Aorta (tissue), 5 donors: ENCODE data around the gene ABHD6. TPM values are rescaled to one million over a fixed set of nuclear protein-coding genes. Genes with fewer than 3 reads are reported as not detected.
"Not testable (repeated sequence)": the region's sequence is repeated elsewhere in the genome, so short reads cannot be mapped to it uniquely, and the experiment has no call there.

Experiments
- ATAC-seq: fragments of 200-7000 bp; cut with Tn5 transposase; one replicate; pipeline ENCODE4 v1.9.1; 2022; ENCODE audit warnings: moderate library complexity; ENCODE audit not compliant: low FRiP score
- DNase-seq, 2 donors: peaks; one replicate each; pipeline ENCODE4 v3.0.0-alpha.2; 2020
- H3K27ac ChIP-seq, 2 donors: one replicate each; pipeline ENCODE4 v1.5.1; 2013; ENCODE audit warnings: low read length in 2 of 2, mild to moderate bottlenecking in 2 of 2, moderate library complexity in 2 of 2, control low read depth in 1 of 2, inconsistent platforms in 1 of 2, low read depth in 1 of 2
- H3K27me3 ChIP-seq, 2 donors: one replicate each; pipeline ENCODE4 v1.6.1; 2013; ENCODE audit warnings: control low read depth in 1 of 2, low read length in 1 of 2, mild to moderate bottlenecking in 1 of 2, moderate library complexity in 1 of 2; ENCODE audit not compliant: insufficient read depth in 2 of 2, control insufficient read depth in 1 of 2
- H3K36me3 ChIP-seq, 2 donors: one replicate each; pipeline ENCODE4 v1.6.1; 2013; ENCODE audit warnings: control low read depth in 1 of 2, low read length in 1 of 2, mild to moderate bottlenecking in 1 of 2; ENCODE audit not compliant: insufficient read depth in 2 of 2, control insufficient read depth in 1 of 2
- H3K4me1 ChIP-seq, 2 donors: one replicate each; pipeline ENCODE4 v1.6.1; 2013; ENCODE audit warnings: low read length in 2 of 2, control low read depth in 1 of 2, mild to moderate bottlenecking in 1 of 2, moderate library complexity in 1 of 2; ENCODE audit not compliant: insufficient read depth in 2 of 2, control insufficient read depth in 1 of 2
- H3K4me3 ChIP-seq, 2 donors: one replicate each; pipeline ENCODE4 v1.5.1; 2013; ENCODE audit warnings: low read length in 2 of 2, control low read depth in 1 of 2, mild to moderate bottlenecking in 1 of 2
- H3K9me3 ChIP-seq: one replicate; pipeline ENCODE4 v1.6.1; 2013; ENCODE audit warnings: mild to moderate bottlenecking, low read length; ENCODE audit not compliant: control insufficient read depth
- WGBS, 2 donors: extraction: QIAGEN DNeasy Blood & Tissue Kit; methylation state at CpG; one replicate each; pipeline ENCODE4 v1.1.7; 2013; 5-methylcytosine and 5-hydroxymethylcytosine counted together
- intact Hi-C, 2 donors: fragments of 100-400 bp; cut with DNase I; formaldehyde crosslinking; loops; one replicate each; pipeline versions ENCODE4 v1.14.2 to v1.15.0; 2022
- polyA plus RNA-seq, 2 donors: library from polyadenylated mRNA; stranded (reverse); fragments of 200-250 nt; gene quantifications; one replicate each; pipeline ENCODE4 v1.2.3, GENCODE V29; 2013
- total RNA-seq, 2 donors: library from RNA; stranded (reverse); fragmentation: NEBNext Ultra II Directional; extraction: Animal tissue kit (Norgen Biotek cat#: 25700); gene quantifications; one replicate each; pipeline ENCODE4 v1.2.1, GENCODE V29; 2021
- donor health status: healthy with polysubstance abuse.
- donor health status: Bipolar disorder and iron deficiency.
- donor health status: DM: no; HTN: no; CAD: no.
- donor health status: DM: no; HTN: no; CAD: no.
- donor health status: DM: yes; HTN: yes; CAD: no.

The ABHD6 gene
- total and polyA plus RNA-seq, 4 donors, result 5.9 to 10.4 (median 7.3) TPM

DNA sequence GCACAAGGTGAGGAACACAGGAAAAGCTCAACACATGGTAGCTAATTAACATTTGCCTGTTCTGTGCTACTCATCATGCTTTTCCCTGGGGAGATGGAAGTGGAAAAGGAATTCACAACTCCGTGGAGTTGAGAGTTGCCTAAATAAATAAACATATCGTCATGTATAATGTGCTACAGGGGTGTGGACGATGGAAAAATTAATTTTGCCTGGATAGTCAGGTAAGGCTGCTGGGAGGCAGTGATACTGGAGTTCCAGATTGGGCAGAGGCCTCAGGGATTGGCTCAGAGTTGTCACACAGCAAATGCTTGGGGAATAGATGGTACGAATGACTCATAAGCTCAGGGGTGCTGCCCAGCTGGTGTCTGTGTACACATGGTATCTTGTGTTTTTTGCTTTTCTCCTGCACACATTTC is 3.1 kb upstream of the ABHD6 start:
- Histone ChIP-seq H3K36me3 (no peaks in the 10 kb centered on the region), H3K27me3 (no peaks in the 10 kb centered on the region), H3K27ac (no peak overlapping the region), H3K4me1 (no peaks in the 10 kb centered on the region), H3K4me3 (no peak overlapping the region), H3K9me3 (no peaks in the 10 kb centered on the region)
- DNase-seq, result no peak
- 45 to 49% methylated on average over 4 of the region's 4 CpGs for WGBS, 2 donors
- ATAC-seq, result no peak
- intact Hi-C loops, result no loop called here

DNA sequence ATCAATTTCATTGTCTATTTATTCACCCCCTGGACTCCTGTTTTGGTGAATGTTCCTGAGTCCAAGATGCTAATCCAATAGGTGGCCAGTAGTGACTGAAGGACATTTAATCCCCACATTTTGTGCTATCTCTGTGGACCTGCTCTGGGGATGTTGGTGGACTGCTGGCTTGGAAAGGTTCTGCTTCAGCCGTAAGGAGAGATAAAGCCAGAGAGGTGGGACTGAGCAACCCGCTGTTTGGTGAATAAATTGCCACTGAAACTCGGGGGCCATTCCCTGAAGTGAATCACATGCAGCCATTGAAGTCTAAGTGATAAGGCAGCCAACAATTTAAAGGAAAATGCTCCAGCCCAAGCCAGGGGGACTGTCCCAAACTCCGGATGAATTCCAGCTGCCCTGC is 1.6 kb upstream of the ABHD6 start:
- Histone ChIP-seq H3K27ac (no peak overlapping the region), H3K36me3 (no peaks in the 10 kb centered on the region), H3K9me3 (no peaks in the 10 kb centered on the region), H3K27me3 (no peaks in the 10 kb centered on the region), H3K4me3 (no peak overlapping the region), H3K4me1 (no peaks in the 10 kb centered on the region)
- intact Hi-C loops, result loop anchor here in 1 of 2 donors (5.0 kb wide), 1 partner anchor 71 kb away; the partner anchor contains the start of genes HTD2 and RPP14
- DNase-seq (no peak), ATAC-seq (no peak)
- WGBS, 2 donors, result 77 to 78% methylated on average over 4 of the region's 4 CpGs

DNA sequence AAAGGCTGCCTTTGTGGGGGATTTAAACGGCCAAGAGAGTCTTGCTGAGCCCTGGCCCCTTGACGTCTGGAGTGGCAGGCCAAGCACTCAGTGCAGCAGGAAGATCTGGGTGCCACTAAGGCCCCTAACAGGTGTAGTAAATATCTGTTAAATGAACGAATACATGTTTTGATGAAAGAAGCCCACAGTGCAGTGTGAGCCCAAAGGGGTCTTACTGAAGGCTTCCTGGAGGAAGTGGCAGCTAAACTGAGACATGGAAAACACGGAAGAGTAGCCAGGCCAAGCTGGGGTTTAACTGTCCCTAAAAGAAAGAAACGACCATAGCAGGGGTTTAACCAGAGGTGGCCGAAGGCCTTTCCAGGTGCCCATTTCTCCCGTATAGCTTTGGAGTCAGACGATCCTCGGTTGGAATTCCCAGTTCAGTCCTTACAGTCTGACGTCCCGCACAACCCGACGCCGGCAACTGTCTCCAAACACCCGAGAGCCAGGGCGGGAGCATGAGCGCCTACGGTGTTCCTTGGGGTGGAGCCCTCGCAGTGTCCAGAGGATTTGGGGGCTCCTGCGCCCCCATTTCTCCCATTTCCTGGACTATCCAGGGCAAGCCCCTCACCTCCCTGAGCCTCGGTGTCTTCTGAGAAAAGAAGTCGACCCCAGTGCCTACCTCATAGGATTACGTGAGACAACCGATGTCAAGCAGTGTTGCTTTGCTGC is 910 bp upstream of the ABHD6 start:
- peak; percentile 20 for ATAC-seq
- no peaks in the 10 kb centered on the region for H3K4me1 ChIP-seq
- no peaks in the 10 kb centered on the region for H3K9me3 ChIP-seq
- intact Hi-C loops, result loop anchor here in 1 of 2 donors (5.0 kb wide), 1 partner anchor 71 kb away; the partner anchor contains the start of genes HTD2 and RPP14
- no peaks in the 10 kb centered on the region for H3K36me3 ChIP-seq
- 15% methylated on average over 24 of the region's 24 CpGs for WGBS, 2 donors
- H3K27ac ChIP-seq, result no peak overlapping the region
- peak overlapping the region; percentile 36 to 68 for H3K4me3 ChIP-seq
- peak; percentile 53 to 78 for DNase-seq
- no peaks in the 10 kb centered on the region for H3K27me3 ChIP-seq

DNA sequence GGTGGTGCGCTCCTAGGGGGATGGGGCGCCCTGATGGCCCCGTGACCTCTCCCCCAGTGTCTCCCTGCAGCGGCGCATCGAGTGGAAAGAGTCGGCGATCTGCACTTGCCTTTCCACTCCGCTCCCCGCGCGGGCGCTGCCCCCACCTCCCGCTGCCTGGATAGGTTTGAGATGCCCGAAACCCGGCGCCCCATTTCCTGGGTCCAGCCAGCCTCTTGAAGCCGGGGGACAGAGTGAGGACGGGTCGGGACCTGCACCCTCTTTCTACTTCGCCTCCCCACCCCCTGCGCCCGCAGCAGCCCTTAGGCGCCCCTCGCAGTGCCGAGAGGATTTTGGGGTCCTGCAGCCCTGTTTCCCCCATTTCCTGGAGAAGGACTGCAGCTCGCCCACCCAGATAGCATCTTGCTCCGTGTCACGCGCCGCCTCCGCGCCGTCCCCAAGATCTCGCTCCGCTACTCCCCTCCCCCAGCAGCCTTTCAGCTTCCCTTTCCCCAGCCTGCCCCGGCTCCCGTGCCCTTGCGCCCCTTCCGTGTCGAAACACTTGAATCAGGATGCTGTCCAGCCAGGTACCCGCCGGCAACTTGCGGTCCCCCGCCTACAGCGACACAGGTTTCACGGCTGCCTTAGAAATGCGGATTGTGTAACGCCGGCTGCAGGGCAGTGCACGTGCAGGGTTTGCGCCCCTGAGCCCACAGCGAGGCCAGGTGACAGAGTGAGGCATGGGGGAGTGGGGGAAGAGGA is 519 bp downstream of the ABHD6 start:
- peak overlapping the region; percentile 36 to 68 for H3K4me3 ChIP-seq
- H3K36me3 ChIP-seq, result no peaks in the 10 kb centered on the region
- no peaks in the 10 kb centered on the region for H3K4me1 ChIP-seq
- intact Hi-C loops, result loop anchor here in 1 of 2 donors (5.0 kb wide), 1 partner anchor 69 kb away; the partner anchor contains the start of genes HTD2 and RPP14
- no peaks in the 10 kb centered on the region for H3K9me3 ChIP-seq
- no peak overlapping the region for H3K27ac ChIP-seq
- DNase-seq (peak; percentile 76 to 88), ATAC-seq (peak; percentile 68)
- H3K27me3 ChIP-seq, result no peaks in the 10 kb centered on the region
- 0 to 1% methylated on average over 47 to 53 of the region's 53 CpGs for WGBS, 2 donors

DNA sequence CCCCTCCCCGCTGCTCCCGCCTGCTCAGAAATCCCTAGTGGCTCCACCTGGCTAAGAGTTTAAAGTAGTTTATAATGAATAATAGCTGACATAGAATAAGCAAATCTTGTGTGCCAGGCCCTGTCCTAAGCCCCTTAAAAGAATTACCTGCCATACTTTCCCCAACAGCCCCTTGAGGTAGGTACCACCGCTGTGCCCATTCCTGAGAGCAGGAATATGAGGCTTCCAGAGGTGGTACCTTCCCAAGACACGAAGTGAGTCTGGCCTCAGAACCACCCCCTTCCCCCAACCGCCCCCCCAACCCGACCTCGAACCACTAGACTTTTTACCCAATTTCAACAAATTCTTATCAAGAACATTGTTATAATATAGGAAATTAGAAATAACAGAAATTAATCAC is 1.2 kb downstream of the ABHD6 start:
- H3K9me3 ChIP-seq, result no peaks in the 10 kb centered on the region
- no peaks in the 10 kb centered on the region for H3K27me3 ChIP-seq
- no peak for ATAC-seq
- WGBS, 2 donors, result 75 to 78% methylated on average over 7 of the region's 7 CpGs
- DNase-seq, result no peak
- no peaks in the 10 kb centered on the region for H3K36me3 ChIP-seq
- H3K4me3 ChIP-seq, result no peak overlapping the region
- intact Hi-C loops, result loop anchor here in 1 of 2 donors (5.0 kb wide), 1 partner anchor 68 kb away; the partner anchor contains the start of genes HTD2 and RPP14
- H3K27ac ChIP-seq, result no peak overlapping the region
- no peaks in the 10 kb centered on the region for H3K4me1 ChIP-seq

DNA sequence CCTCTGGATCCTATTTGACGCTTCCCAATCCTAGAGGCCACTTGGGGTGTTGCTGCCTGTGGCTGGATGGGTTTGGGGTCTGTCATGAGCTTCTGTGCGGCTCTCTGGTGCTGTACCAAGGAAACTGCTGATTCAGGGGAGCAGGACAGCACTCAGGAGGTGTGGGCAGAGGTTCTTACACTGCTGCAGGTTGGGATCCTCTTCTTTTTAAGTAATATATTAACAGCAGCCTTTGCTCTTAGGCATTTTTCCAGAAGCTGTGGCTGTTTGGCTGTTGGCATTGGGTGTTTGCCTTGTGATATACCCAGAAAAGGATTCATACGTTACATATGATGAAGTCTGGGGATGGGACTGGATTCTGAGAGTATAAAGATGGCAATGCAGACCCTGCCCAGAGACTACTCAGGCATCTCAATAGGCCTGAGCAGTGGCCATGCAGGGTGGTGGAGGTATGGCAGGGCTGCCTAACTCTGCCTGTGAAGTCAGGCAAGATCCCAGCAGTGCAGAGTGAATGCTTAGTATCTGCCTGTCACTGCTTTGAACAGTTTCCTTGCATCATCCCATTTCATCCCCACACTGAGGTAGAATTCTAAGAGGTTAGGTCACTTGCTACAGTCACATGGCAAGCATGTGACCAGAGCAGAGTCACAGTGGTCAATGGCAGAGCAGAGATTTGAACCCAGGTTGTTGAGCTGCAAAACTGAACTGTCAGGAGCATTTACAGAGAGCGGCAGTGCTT is 3.9 kb downstream of the ABHD6 start:
- intact Hi-C loops, result no loop called here
- Histone ChIP-seq H3K36me3 (no peaks in the 10 kb centered on the region), H3K4me1 (no peaks in the 10 kb centered on the region), H3K27me3 (no peaks in the 10 kb centered on the region), H3K9me3 (no peaks in the 10 kb centered on the region), H3K27ac (no peak overlapping the region), H3K4me3 (no peak overlapping the region)
- DNase-seq, result no peak
- WGBS, 2 donors, result 94% methylated on average over 4 of the region's 4 CpGs
- no peak for ATAC-seq

DNA sequence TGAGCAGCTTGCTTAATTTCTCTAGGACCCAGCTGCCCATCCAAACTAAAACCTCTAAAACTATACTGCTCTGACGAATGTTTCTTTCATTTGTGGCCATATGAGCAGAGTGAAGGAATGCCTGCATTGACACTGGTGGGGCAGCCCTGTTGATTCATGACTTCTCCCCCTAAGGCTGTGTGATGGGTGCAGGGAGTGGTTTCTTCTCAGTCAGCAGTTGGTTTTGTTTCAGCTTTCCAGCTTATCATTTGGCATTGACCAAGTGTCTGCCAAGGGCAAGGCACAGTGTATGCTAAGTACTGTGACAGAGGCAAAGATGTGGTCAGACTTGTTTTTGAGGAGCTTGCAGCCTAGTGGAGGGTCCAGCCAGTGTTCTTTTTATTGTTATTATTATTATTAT is 4.7 kb downstream of the ABHD6 start:
- H3K4me1 ChIP-seq, result no peaks in the 10 kb centered on the region
- no peak for ATAC-seq
- 50 to 69% methylated on average over 1 of the region's 1 CpG for WGBS, 2 donors

DNA sequence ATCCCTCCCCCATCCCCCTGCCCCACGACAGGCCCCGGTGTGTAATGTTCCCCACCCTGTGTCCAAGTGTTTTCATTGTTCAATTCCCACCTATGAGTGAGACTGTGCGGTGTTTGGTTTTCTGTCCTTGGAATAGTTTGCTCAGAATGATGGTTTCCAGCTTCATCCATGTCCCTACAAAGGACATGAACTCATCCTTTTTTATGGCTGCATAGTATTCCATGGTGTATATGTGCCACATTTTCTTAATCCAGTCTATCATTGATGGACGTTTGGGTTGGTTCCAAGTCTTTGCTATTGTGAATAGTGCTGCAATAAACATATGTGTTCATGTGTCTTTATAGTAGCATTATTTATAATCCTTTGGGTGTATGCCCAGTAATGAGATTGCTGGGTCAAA is 5.3 kb downstream of the ABHD6 start:
- H3K4me1 ChIP-seq, intact Hi-C loops, H3K27me3 ChIP-seq, DNase-seq, H3K9me3 ChIP-seq, ATAC-seq, H3K36me3 ChIP-seq, H3K4me3 ChIP-seq, H3K27ac ChIP-seq: not testable (repeated sequence)
- WGBS, 2 donors, result 80 to 88% methylated on average over 4 of the region's 4 CpGs

More for the DNA sequence above, 4.7 kb downstream of the ABHD6 start:
- DNase-seq, result no peak
- intact Hi-C loops, result no loop called here
- Histone ChIP-seq H3K4me3 (no peak overlapping the region), H3K27ac (no peak overlapping the region), H3K27me3 (no peaks in the 10 kb centered on the region), H3K9me3 (no peaks in the 10 kb centered on the region), H3K36me3 (no peaks in the 10 kb centered on the region)
